HL-60 (cell line): ENCODE data around the gene DNPH1.

Source experiments
- CTCF ChIP-seq: IDR thresholded peaks from one replicate; pipeline ENCODE4 v1.5.1; 2011; ENCODE audit warnings: low read length, control low read depth, inconsistent platforms; ENCODE audit not compliant: insufficient read depth
- GABPA ChIP-seq: IDR thresholded peaks from 2 replicates; pipeline ENCODE4 v1.6.1; 2012; ENCODE audit warnings: low read depth
- POLR2AphosphoS5 ChIP-seq: IDR thresholded peaks from 2 replicates; pipeline ENCODE4 v1.6.1; 2012; ENCODE audit warnings: low read depth

GRCh38 chr6:43277306-43277642, 48.0 kb upstream of the DNPH1 start:
- TF ChIP-seq CTCF (no peak), GABPA (no peak), POLR2AphosphoS5 (no peak)
